Psoas muscle (tissue), 8 donors: ENCODE results near the gene SMG7. TPM values are rescaled to one million over a fixed set of nuclear protein-coding genes. Genes with fewer than 3 reads are reported as not detected.

Experiments used
- ATAC-seq, 4 donors: fragments of 200-7000 bp; cut with Tn5 transposase; one replicate each; pipeline ENCODE4 v1.9.1; 2020; ENCODE audit warnings: moderate library complexity in 3 of 4, mild to moderate bottlenecking in 2 of 4
- DNase-seq, 2 donors: peaks; one replicate each; pipeline ENCODE4 v3.0.0-alpha.2; 2020
- H3K27ac ChIP-seq: fragments of 200-600 bp; one replicate; pipeline ENCODE4 v1.8.0; 2022
- H3K27me3 ChIP-seq, 3 donors: fragments of 200-600 bp in 1 of 3; one replicate each; pipeline versions ENCODE4 v1.6.1 to v1.8.0; 2013 to 2022; ENCODE audit warnings: low read length in 2 of 3, mild to moderate bottlenecking in 2 of 3, moderate library complexity in 1 of 3; ENCODE audit not compliant: insufficient read depth in 3 of 3
- H3K36me3 ChIP-seq, 2 donors: fragments of 200-600 bp in 1 of 2; one replicate each; pipeline versions ENCODE4 v1.6.1 to v1.8.0; 2013 to 2022; ENCODE audit warnings: low read depth in 1 of 2, mild to moderate bottlenecking in 1 of 2, moderate library complexity in 1 of 2; ENCODE audit not compliant: insufficient read depth in 1 of 2
- H3K4me1 ChIP-seq: fragments of 200-600 bp; one replicate; pipeline ENCODE4 v1.8.0; 2022
- H3K4me3 ChIP-seq: fragments of 200-600 bp; one replicate; pipeline ENCODE4 v1.8.0; 2022; ENCODE audit warnings: mild to moderate bottlenecking
- H3K9me3 ChIP-seq: fragments of 200-600 bp; one replicate; pipeline ENCODE4 v1.8.0; 2022
- WGBS, 3 donors: extraction: QIAGEN DNeasy Blood & Tissue Kit; methylation state at CpG; one replicate each; pipeline versions ENCODE4 v1.1.6 to v1.1.7; 2013; 5-methylcytosine and 5-hydroxymethylcytosine counted together
- intact Hi-C, 2 donors: fragments of 100-400 bp; cut with DNase I; formaldehyde crosslinking; loops; one replicate each; pipeline versions ENCODE4 v1.11.0 to v1.14.2; 2022
- polyA plus RNA-seq, 3 donors: library from polyadenylated mRNA; stranded (reverse); fragments of 200-250 nt; gene quantifications; one replicate each; pipeline ENCODE4 v1.2.3, GENCODE V29; 2013
- total RNA-seq, 4 donors: library from RNA; stranded (reverse); fragmentation: NEBNext Ultra II Directional in 2 of 4; extraction: Animal tissue kit (Norgen Biotek cat#: 25700) in 2 of 4; gene quantifications; one replicate each; pipeline versions ENCODE4 v1.2.1 to v1.2.4, GENCODE V29; 2021 to 2023
- TF ChIP-seq, protein P1 (sequence below): fragments of 200-600 bp; IDR thresholded peaks from one replicate; pipeline ENCODE4 v1.8.0; 2022; ENCODE audit warnings: antibody characterized with exemption
- donor health status: healthy with polysubstance abuse.
- donor health status: DM: no; HTN: no; CAD: no; lungs with moderate emphysema.
- donor health status: Bipolar disorder and iron deficiency.
- donor health status: healthy.
- donor health status: DM: yes; HTN: yes; CAD: no.
- donor health status: DM: no; HTN: no; CAD: no.
- donor health status: DM: no; HTN: no; CAD: no.
- donor health status: DM: yes; HTN: yes; CAD: no.

Gene SMG7
- total and polyA plus RNA-seq, 7 donors, result 14.1 to 40.3 (median 26.4) TPM

DNA sequence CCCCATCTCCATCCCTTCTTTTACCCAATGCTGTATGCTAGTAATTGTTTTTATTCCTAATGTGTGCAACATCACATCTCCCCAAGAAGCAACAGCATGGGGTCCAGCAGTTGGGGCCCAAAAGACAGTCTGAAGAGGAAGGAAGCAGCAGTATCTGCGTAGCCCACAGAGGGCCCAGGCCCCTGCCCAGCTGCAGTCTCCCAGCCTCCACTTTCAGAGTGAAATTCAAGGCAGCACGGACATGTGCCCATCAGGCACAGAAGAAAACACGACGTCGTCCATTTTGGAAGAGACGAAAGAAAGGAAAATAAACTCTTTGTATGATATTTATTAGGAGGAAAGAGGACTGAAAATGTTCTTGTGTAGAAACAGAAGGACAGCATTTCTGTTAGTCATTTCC lies 80.6 kb downstream of the SMG7 start:
- intact Hi-C loops, result no loop called here
- Histone ChIP-seq H3K27ac (no peak overlapping the region), H3K4me1 (no peaks in the 10 kb centered on the region), H3K9me3 (no peaks in the 10 kb centered on the region), H3K4me3 (no peak overlapping the region), H3K36me3 (peaks cover 9 to 85% of the 10 kb centered on the region in 2 donors), H3K27me3 (no peaks in the 10 kb centered on the region)
- TF ChIP-seq, protein P1, sequence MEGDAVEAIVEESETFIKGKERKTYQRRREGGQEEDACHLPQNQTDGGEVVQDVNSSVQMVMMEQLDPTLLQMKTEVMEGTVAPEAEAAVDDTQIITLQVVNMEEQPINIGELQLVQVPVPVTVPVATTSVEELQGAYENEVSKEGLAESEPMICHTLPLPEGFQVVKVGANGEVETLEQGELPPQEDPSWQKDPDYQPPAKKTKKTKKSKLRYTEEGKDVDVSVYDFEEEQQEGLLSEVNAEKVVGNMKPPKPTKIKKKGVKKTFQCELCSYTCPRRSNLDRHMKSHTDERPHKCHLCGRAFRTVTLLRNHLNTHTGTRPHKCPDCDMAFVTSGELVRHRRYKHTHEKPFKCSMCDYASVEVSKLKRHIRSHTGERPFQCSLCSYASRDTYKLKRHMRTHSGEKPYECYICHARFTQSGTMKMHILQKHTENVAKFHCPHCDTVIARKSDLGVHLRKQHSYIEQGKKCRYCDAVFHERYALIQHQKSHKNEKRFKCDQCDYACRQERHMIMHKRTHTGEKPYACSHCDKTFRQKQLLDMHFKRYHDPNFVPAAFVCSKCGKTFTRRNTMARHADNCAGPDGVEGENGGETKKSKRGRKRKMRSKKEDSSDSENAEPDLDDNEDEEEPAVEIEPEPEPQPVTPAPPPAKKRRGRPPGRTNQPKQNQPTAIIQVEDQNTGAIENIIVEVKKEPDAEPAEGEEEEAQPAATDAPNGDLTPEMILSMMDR, result no peak
- ATAC-seq (no peak), DNase-seq (no peak)
- 89 to 93% (median 89%) methylated on average over 6 of the region's 6 CpGs for WGBS, 3 donors

DNA sequence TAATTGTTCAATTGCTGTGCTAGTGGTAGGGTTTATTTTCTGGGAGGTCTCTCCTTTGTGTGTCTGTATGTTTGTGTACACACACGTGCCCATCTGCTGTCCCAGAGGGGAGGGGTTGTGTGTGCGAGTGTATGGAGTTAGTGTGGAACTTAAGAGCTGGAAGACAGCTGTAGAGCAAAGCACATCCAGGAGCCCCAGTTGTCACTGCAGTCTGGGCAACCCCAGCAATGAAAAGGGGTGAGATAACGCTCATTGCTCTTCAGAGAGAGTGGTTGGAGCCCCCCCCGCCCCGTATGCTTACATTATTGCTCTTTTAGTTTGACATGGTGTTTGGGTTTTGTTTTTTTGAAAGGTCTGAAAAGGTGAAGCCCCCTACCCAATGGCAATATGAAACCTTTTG lies 81.0 kb downstream of the SMG7 start:
- WGBS, 3 donors, result 69 to 81% (median 79%) methylated on average over 5 of the region's 5 CpGs
- Histone ChIP-seq H3K4me3 (no peak overlapping the region), H3K36me3 (peaks cover 5 to 81% of the 10 kb centered on the region in 2 donors), H3K9me3 (no peaks in the 10 kb centered on the region), H3K4me1 (no peaks in the 10 kb centered on the region), H3K27me3 (no peaks in the 10 kb centered on the region), H3K27ac (no peak overlapping the region)
- intact Hi-C loops, result no loop called here
- TF ChIP-seq, protein P1, result no peak
- DNase-seq, result no peak
- ATAC-seq, result no peak

DNA sequence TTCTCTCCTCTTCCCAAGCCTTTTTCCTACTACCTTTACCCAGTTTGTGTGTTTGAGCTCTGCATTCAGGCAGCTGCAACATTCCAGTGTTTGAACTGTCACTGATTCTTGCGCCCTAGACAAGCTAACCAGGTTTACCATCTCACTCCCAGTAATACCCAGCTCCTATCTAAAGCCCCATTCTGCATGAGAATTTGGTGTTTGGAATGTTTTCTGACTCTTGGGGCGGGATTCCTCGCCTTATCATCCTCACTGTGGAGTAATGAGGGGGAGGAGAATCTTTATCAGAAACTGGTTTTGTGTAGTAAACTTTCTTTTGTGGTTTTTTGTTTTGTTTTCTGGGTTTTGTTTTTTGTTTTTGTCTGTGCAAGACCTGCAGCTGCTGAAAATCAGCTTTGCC lies 81.5 kb downstream of the SMG7 start:
- no peaks in the 10 kb centered on the region for H3K9me3 ChIP-seq
- intact Hi-C loops, result no loop called here
- H3K27ac ChIP-seq, result no peak overlapping the region
- 92 to 94% (median 92%) methylated on average over 3 of the region's 3 CpGs for WGBS, 3 donors
- no peak overlapping the region for H3K4me3 ChIP-seq
- no peaks in the 10 kb centered on the region for H3K4me1 ChIP-seq
- TF ChIP-seq, protein P1, result no peak
- H3K36me3 ChIP-seq, result peaks cover 5 to 76% of the 10 kb centered on the region in 2 donors
- no peak for ATAC-seq
- no peaks in the 10 kb centered on the region for H3K27me3 ChIP-seq
- DNase-seq, result no peak

DNA sequence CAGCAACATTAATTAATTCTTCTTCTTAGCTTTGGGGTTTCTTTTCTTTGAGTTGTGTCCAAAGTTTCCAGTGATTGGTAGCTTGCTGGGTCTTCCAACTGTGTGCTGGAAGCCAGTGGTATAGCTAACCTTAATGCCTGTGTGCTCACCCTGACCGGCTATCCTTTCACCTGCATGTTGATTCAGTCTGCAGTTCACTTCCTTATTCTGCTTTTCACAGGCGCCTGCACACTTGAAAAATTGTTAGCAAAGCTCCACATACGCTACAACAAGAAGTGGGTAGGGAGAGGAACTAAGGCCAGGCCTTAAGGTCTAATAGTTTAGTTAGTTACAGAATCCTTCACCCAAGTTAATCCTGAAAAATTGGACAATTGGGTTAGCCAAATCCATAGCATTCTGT lies 82.3 kb downstream of the SMG7 start:
- H3K9me3 ChIP-seq, result no peaks in the 10 kb centered on the region
- DNase-seq, result no peak
- no peaks in the 10 kb centered on the region for H3K4me1 ChIP-seq
- H3K27ac ChIP-seq, result no peak overlapping the region
- intact Hi-C loops, result no loop called here
- H3K27me3 ChIP-seq, result no peaks in the 10 kb centered on the region
- TF ChIP-seq, protein P1, result no peak
- H3K36me3 ChIP-seq, result peaks cover 5 to 68% of the 10 kb centered on the region in 2 donors
- no peak overlapping the region for H3K4me3 ChIP-seq
- no peak for ATAC-seq
- WGBS, 3 donors, result 81 to 89% (median 87%) methylated on average over 3 of the region's 3 CpGs

DNA sequence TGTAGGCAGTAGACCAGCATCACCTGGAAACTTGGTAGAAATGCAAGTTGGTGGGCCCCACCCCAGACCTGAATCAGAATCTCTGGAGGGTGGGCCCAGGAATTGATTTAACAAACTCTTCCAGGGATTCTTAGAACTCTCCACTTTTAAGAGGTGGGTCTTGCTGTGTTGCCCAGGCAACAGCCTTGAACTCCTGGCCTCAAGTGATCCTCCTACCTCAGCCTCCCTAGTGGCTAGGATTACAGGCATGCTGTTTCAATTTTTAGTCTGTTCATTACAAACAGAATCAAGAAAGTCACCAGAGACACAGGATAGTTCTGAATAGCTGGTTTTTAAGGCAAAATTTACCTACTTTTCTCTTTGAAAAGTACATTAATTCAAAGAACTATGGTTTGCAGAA lies 86.8 kb downstream of the SMG7 start:
- TF ChIP-seq, protein P1, result no peak
- Histone ChIP-seq H3K27me3 (no peaks in the 10 kb centered on the region), H3K4me1 (no peaks in the 10 kb centered on the region), H3K27ac (no peak overlapping the region), H3K36me3 (peaks cover 0 to 23% of the 10 kb centered on the region in 2 donors), H3K4me3 (no peak overlapping the region), H3K9me3 (no peaks in the 10 kb centered on the region)
- DNase-seq (no peak), ATAC-seq (no peak)
- intact Hi-C loops, result no loop called here
